Endothelial cell of umbilical vein (primary cell): Measurements from ENCODE around the gene AKAP17A. TPM values are rescaled to one million over a fixed set of nuclear protein-coding genes. Genes with fewer than 3 reads are reported as not detected.

Experiments
- BruUV-seq: library from RNA; stranded (reverse); fragments of 400-500 nt; replicated peaks from 2 replicates; lab custom pipeline; 2021; lab: Mats Ljungman, UMichigan
- CTCF ChIA-PET: fragments of 300-600, 350-600 bp; sonication (Branson Sonifier 250); formaldehyde crosslinking; loops from one replicate; lab custom pipeline; 2021; ENCODE audit warnings: antibody characterized with exemption, inconsistent platforms; lab: Charles Lee
- POLR2A ChIA-PET: fragments of 300-600, 350-600 bp; sonication (Branson Sonifier 250); formaldehyde crosslinking; loops from one replicate; lab custom pipeline; 2021; ENCODE audit warnings: antibody characterized with exemption, inconsistent platforms; lab: Charles Lee
- DNase-seq: peaks from one replicate; pipeline ENCODE4 v3.0.0-alpha.2; 2011; ENCODE audit warnings: low read depth, low spot score
- FAIRE-seq: peaks from 2 replicates; lab custom pipeline; 2011; peaks lifted over from hg19 to GRCh38; lab: Jason Lieb, UNC
- H2AFZ ChIP-seq: 2 replicates; pipeline ENCODE4 v1.6.0; 2012; ENCODE audit warnings: low read depth, low read length, control low read depth, inconsistent platforms
- H3K27ac ChIP-seq: 2 replicates; pipeline ENCODE4 v1.5.1; 2011; ENCODE audit warnings: low read depth, mild to moderate bottlenecking, control low read depth, low read length, moderate library complexity; ENCODE audit not compliant: insufficient read depth
- H3K27me3 ChIP-seq, 2 experiments: 2 replicates each; pipeline versions ENCODE4 v1.6.0 to v1.6.1; 2011; ENCODE audit warnings: low read length in 2 of 2, mixed read lengths in 1 of 2; ENCODE audit not compliant: control insufficient read depth in 2 of 2, insufficient read depth in 2 of 2
- H3K36me3 ChIP-seq, 2 experiments: 2 replicates in 1 of 2; 3 replicates in 1 of 2; pipeline ENCODE4 v1.5.1; 2011; ENCODE audit warnings: low read length in 2 of 2, mild to moderate bottlenecking in 1 of 2, moderate library complexity in 1 of 2; ENCODE audit not compliant: control insufficient read depth in 2 of 2, insufficient read depth in 2 of 2; ENCODE audit errors: extremely low read depth in 1 of 2
- H3K4me1 ChIP-seq: 3 replicates; pipeline ENCODE4 v1.5.1; 2011; ENCODE audit warnings: mild to moderate bottlenecking, low read length; ENCODE audit not compliant: control insufficient read depth, insufficient read depth; ENCODE audit errors: extremely low read depth
- H3K4me2 ChIP-seq: 2 replicates; pipeline ENCODE4 v1.6.1; 2011; ENCODE audit warnings: low read length, control low read depth, mixed read lengths; ENCODE audit not compliant: insufficient read depth
- H3K4me3 ChIP-seq, 3 experiments: fragments of 200-600 bp in 1 of 3; sonication (generic), shearing (Covaris generic) in 1 of 3; replicated peaks in 1 of 3; 2 replicates each; pipeline ENCODE4 v1.5.1; 2011 to 2016; ENCODE audit warnings: control low read depth in 3 of 3, low read length in 3 of 3, mild to moderate bottlenecking in 2 of 3, inconsistent platforms in 1 of 3, low read depth in 1 of 3, moderate library complexity in 1 of 3; ENCODE audit not compliant: insufficient read depth in 1 of 3
- H3K79me2 ChIP-seq: 2 replicates; pipeline ENCODE4 v1.6.0; 2012; ENCODE audit warnings: low read length, inconsistent platforms; ENCODE audit not compliant: control insufficient read depth, insufficient read depth
- H3K9ac ChIP-seq: replicated peaks from 2 replicates; pipeline ENCODE3; 2011; ENCODE audit warnings: low read length, control low read depth; ENCODE audit not compliant: insufficient read depth; ENCODE audit errors: extremely low read depth
- H3K9me1 ChIP-seq: replicated peaks from 3 replicates; pipeline ENCODE4 v1.6.0; 2011; ENCODE audit warnings: mild to moderate bottlenecking, low read length; ENCODE audit not compliant: control insufficient read depth, insufficient read depth; ENCODE audit errors: extremely low read depth
- H3K9me3 ChIP-seq: replicated peaks from 2 replicates; pipeline ENCODE4 v1.5.1; 2012; ENCODE audit warnings: low read length, inconsistent platforms; ENCODE audit not compliant: control insufficient read depth, insufficient read depth
- H4K20me1 ChIP-seq: replicated peaks from 2 replicates; pipeline ENCODE3; 2011; ENCODE audit warnings: mild to moderate bottlenecking, low read length; ENCODE audit not compliant: control insufficient read depth, insufficient read depth; ENCODE audit errors: extremely low read depth
- CTCF ChIP-seq, 2 donors: IDR thresholded peaks; 1 replicate in 1 of 2; 2 replicates in 1 of 2; pipeline ENCODE4 v1.5.1; 2011; ENCODE audit warnings: low read length in 2 of 2, mild to moderate bottlenecking in 2 of 2, moderate library complexity in 2 of 2, control low read depth in 1 of 2, inconsistent platforms in 1 of 2, low read depth in 1 of 2; ENCODE audit not compliant: insufficient read depth in 1 of 2; ENCODE audit errors: extremely low read depth in 1 of 2
- EZH2 ChIP-seq: IDR thresholded peaks from 2 replicates; pipeline ENCODE4 v1.6.1; 2012; ENCODE audit warnings: borderline replicate concordance, low read depth, mild to moderate bottlenecking, moderate library complexity, low read length, inconsistent platforms; ENCODE audit not compliant: severe bottlenecking
- FOS ChIP-seq: IDR thresholded peaks from 2 replicates; pipeline ENCODE4 v1.6.1; 2011; ENCODE audit warnings: mild to moderate bottlenecking, low read length, moderate library complexity, borderline replicate concordance; ENCODE audit not compliant: insufficient read depth
- GATA2 ChIP-seq: IDR thresholded peaks from 2 replicates; pipeline ENCODE4 v1.7.0; 2011; ENCODE audit warnings: low read depth, mild to moderate bottlenecking, moderate library complexity, mixed read lengths, low read length; ENCODE audit not compliant: insufficient read length, insufficient read depth
- MAX ChIP-seq: IDR thresholded peaks from 2 replicates; pipeline ENCODE4 v1.6.1; 2011; ENCODE audit not compliant: insufficient read depth, insufficient read length
- MYC ChIP-seq: IDR thresholded peaks from one replicate; pipeline ENCODE4 v1.6.1; 2011; ENCODE audit warnings: mild to moderate bottlenecking, low read depth, low read length
- POLR2A ChIP-seq: IDR thresholded peaks from 2 replicates; pipeline ENCODE4 v1.6.1; 2012; ENCODE audit warnings: low read depth, mild to moderate bottlenecking, control low read depth, low read length
- POLR2AphosphoS5 ChIP-seq: IDR thresholded peaks from 2 replicates; pipeline ENCODE4 v1.6.1; 2012; ENCODE audit warnings: low read depth, mild to moderate bottlenecking, control low read depth, low read length, moderate library complexity; ENCODE audit not compliant: insufficient read depth
- dilution Hi-C: fragments of 300-500 bp; cut with MboI; formaldehyde crosslinking; loops from one replicate; pipeline ENCODE4 v1.15.0; 2019; ENCODE audit warnings: low sequenced_read_pairs; ENCODE audit not compliant: extremely low pct_ligation_motif_present
- intact Hi-C: fragments of 100-400 bp; cut with micrococcal nuclease; formaldehyde crosslinking; loops from one replicate; pipeline ENCODE4 v1.10.0; 2022
- polyA plus RNA-seq, 4 experiments: library from polyadenylated mRNA; depleted of rRNA in 3 of 4; stranded (reverse) in 3 of 4; unstranded in 1 of 4; fragments of >200 nt; gene quantifications; 2 replicates each; pipeline versions ENCODE4 v1.2.1 to v1.2.3, GENCODE V29; 2011 to 2012; ENCODE audit warnings: missing spikeins in 1 of 4
- total RNA-seq: library from RNA; stranded (reverse); gene quantifications from 2 replicates; pipeline ENCODE4 v1.2.3, GENCODE V29; 2021

Gene AKAP17A
- total and polyA plus RNA-seq, 2 donors (not counting 3 experiments of a cell fraction or from before 2014, with no cell fraction given), result 25.9 to 45.5 TPM

DNA sequence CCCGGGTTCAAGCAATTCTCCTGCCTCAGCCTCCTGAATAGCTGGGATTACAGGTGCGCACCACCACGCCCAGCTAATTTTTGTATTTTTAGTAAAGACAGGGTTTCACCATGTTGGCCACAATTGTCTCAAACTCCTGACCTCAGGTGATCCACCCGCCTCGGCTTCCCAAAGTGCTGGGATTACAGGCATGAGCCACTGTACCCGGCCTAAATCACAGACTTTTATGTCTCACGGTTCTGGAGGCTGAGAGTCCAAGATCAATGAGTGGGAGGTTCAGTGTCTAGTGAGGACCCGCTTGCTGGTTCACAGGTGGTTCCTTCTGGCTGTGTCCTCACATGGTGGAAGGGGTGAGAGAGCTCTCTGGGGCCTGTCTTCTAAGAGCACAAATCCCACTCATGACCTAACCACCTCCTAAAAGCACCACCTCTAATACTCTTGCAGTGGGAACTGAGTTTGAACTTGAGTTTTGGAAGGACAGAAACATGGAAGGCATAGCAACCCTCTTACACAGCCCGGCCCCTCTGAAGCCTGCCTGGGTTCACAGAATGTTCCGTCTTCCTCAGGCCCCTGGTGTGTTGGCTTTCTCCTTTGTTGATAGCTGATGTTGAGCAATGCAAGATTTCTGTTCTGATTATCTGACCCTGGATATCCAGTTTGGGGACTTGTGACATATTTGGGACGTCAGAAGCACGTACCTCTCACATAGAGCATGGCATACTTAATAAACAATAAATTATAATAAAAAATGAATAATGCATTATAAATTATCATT, 1.9 kb upstream of the AKAP17A start:
- DNase-seq, result no peak
- Histone ChIP-seq H3K4me3 (no peak overlapping the region), H4K20me1 (no peaks in the 10 kb centered on the region), H3K9me3 (no peaks in the 10 kb centered on the region), H3K36me3 (peaks cover 6 to 9% of the 10 kb centered on the region in 2 experiments), H2AFZ (no peak overlapping the region), H3K9ac (no peak overlapping the region), H3K9me1 (no peaks in the 10 kb centered on the region), H3K27ac (no peak overlapping the region), H3K4me2 (no peak overlapping the region), H3K79me2 (peaks cover 27% of the 10 kb centered on the region), H3K27me3 (no peaks in the 10 kb centered on the region), H3K4me1 (peaks cover 2% of the 10 kb centered on the region)
- ChIA-PET CTCF (no interaction called here), POLR2A (no interaction called here)
- dilution Hi-C loops, result no loop called here
- no peak for TF ChIP-seq POLR2A
- no peak for TF ChIP-seq FOS
- TF ChIP-seq CTCF (IDR thresholded peaks at IDR 0.05; ENCODE audit: extremely low read depth in 1 of 2, insufficient read depth in 1 of 2, low read depth in 1 of 2, low read length in 2 of 2), result no peak
- TF ChIP-seq MYC, result no peak
- no peak for TF ChIP-seq POLR2AphosphoS5
- TF ChIP-seq MAX, result no peak
- TF ChIP-seq GATA2, result no peak
- no peak for TF ChIP-seq EZH2
- FAIRE-seq, result no peak
- no TSS peak for BruUV-seq
- intact Hi-C loops, result loop anchor here (5.0 kb wide), 1 partner anchor 197 kb away; the partner anchor contains the start of gene SLC25A6
